Mesothelial cell of epicardium (in vitro differentiated cells): Measurements from ENCODE around the gene GSE1. TPM values are rescaled to one million over a fixed set of nuclear protein-coding genes. Genes with fewer than 3 reads are reported as not detected.

Source experiments
- DNase-seq, 2 experiments: peaks; one replicate each; pipeline ENCODE4 v3.0.0; 2021; ENCODE audit warnings: low spot score in 2 of 2; ENCODE audit not compliant: unreplicated experiment in 2 of 2
- H3K27ac Mint-ChIP-seq: 2 replicates; pipeline ENCODE4 v1.8.0; 2021; ENCODE audit warnings: mixed read lengths
- H3K27me3 Mint-ChIP-seq: 2 replicates; pipeline ENCODE4 v1.8.0; 2021; ENCODE audit warnings: low read depth, mixed read lengths
- H3K36me3 Mint-ChIP-seq: 2 replicates; pipeline ENCODE4 v1.8.0; 2021; ENCODE audit warnings: mixed read lengths
- H3K4me1 Mint-ChIP-seq: 2 replicates; pipeline ENCODE4 v1.8.0; 2021; ENCODE audit warnings: mixed read lengths
- H3K4me3 Mint-ChIP-seq: 2 replicates; pipeline ENCODE4 v1.8.0; 2021; ENCODE audit warnings: mild to moderate bottlenecking, moderate library complexity, mixed read lengths
- H3K9me3 Mint-ChIP-seq: 2 replicates; pipeline ENCODE4 v1.8.0; 2021; ENCODE audit warnings: mixed read lengths
- CTCF ChIP-seq: fragments of 200-600 bp; sonication (generic); IDR thresholded peaks from one replicate; pipeline ENCODE4 v1.5.0; 2021; ENCODE audit warnings: antibody characterized with exemption; ENCODE audit not compliant: unreplicated experiment
- total RNA-seq: library from RNA; stranded (reverse); gene quantifications from 3 replicates; pipeline ENCODE4 v1.2.1, GENCODE V29; 2021

The GSE1 gene
- total RNA-seq, 1 donor from 2014 or later = 218 TPM

- Mint-ChIP-seq H3K4me1 (peaks cover 17% of the 10 kb centered on the region), H3K9me3 (no peaks in the 10 kb centered on the region), H3K4me3 (no peak overlapping the region), H3K27me3 (no peaks in the 10 kb centered on the region), H3K36me3 (peaks cover 5% of the 10 kb centered on the region), H3K27ac (no peak overlapping the region)
- no peak for TF ChIP-seq CTCF
- DNase-seq = no peak
Observed at GRCh38 chr16:85646358-85646907, 33.3 kb downstream of the GSE1 start.

GRCh38 chr16:85646976-85647375, 33.9 kb downstream of the GSE1 start:
- no peaks in the 10 kb centered on the region for H3K27me3 Mint-ChIP-seq

GRCh38 chr16:85648070-85648714, 35.1 kb downstream of the GSE1 start:
- no peak overlapping the region for H3K4me3 Mint-ChIP-seq

More at GRCh38 chr16:85646976-85647375, 33.9 kb downstream of the GSE1 start:
- Mint-ChIP-seq H3K36me3 (peaks cover 5% of the 10 kb centered on the region), H3K4me1 (peaks cover 22% of the 10 kb centered on the region), H3K27ac (no peak overlapping the region), H3K9me3 (no peaks in the 10 kb centered on the region), H3K4me3 (no peak overlapping the region)
- no peak for TF ChIP-seq CTCF
- no peak for DNase-seq

GRCh38 chr16:85648805-85649204, 35.7 kb downstream of the GSE1 start:
- no peak for TF ChIP-seq CTCF
- Mint-ChIP-seq H3K4me3 (no peak overlapping the region), H3K27me3 (no peaks in the 10 kb centered on the region), H3K4me1 (peaks cover 31% of the 10 kb centered on the region), H3K9me3 (no peaks in the 10 kb centered on the region), H3K36me3 (peaks cover 5% of the 10 kb centered on the region), H3K27ac (peak overlapping the region; percentile 76)
- no peak for DNase-seq

More at GRCh38 chr16:85648070-85648714, 35.1 kb downstream of the GSE1 start:
- peaks cover 31% of the 10 kb centered on the region for H3K4me1 Mint-ChIP-seq
- DNase-seq = no peak
- no peak overlapping the region for H3K27ac Mint-ChIP-seq
- no peak for TF ChIP-seq CTCF
- H3K27me3 Mint-ChIP-seq = no peaks in the 10 kb centered on the region
- no peaks in the 10 kb centered on the region for H3K9me3 Mint-ChIP-seq
- peaks cover 5% of the 10 kb centered on the region for H3K36me3 Mint-ChIP-seq

GRCh38 chr16:85649411-85650134, 36.5 kb downstream of the GSE1 start:
- Mint-ChIP-seq H3K4me3 (no peak overlapping the region), H3K27me3 (no peaks in the 10 kb centered on the region), H3K4me1 (peaks cover 29% of the 10 kb centered on the region), H3K36me3 (peaks cover 5% of the 10 kb centered on the region), H3K9me3 (no peaks in the 10 kb centered on the region), H3K27ac (peak overlapping the region; percentile 76)
- DNase-seq = no peak
- no peak for TF ChIP-seq CTCF
